Measurements from ENCODE around the gene PSMF1. TPM values are rescaled to one million over a fixed set of nuclear protein-coding genes. Genes with fewer than 3 reads are reported as not detected.

PSMF1 gene
- total and polyA plus RNA-seq, 2 donors (not counting 1 experiment from before 2014, with no cell fraction given), result 26.4 to 141 TPM

Other genes starting within 250 kb of the PSMF1 start
- under 0.01 TPM in 2 replicates for gene ANGPT4, start 202.3 kb upstream of the PSMF1 start, total RNA-seq
- gene ANGPT4, start 202.3 kb upstream of the PSMF1 start, polyA plus RNA-seq, result not detected in 2 replicates
- gene RSPO4, start 116.3 kb upstream of the PSMF1 start, total RNA-seq, result not detected in 2 replicates
- not detected in 2 replicates for gene RSPO4, start 116.3 kb upstream of the PSMF1 start, polyA plus RNA-seq
- gene TMEM74B, start 66.4 kb downstream of the PSMF1 start, total RNA-seq, result not detected in 2 replicates
- not detected in 2 replicates for gene TMEM74B, start 66.4 kb downstream of the PSMF1 start, polyA plus RNA-seq
- gene C20orf202, start 84.9 kb downstream of the PSMF1 start, total RNA-seq, result under 0.01 TPM in 1 of 2 replicates, not detected in the other
- not detected in 2 replicates for gene C20orf202, start 84.9 kb downstream of the PSMF1 start, polyA plus RNA-seq
- 0.50 TPM in 1 of 2 replicates, not detected in the other for gene RAD21L1, start 107.4 kb downstream of the PSMF1 start, total RNA-seq
- 0.10 and 0.16 TPM in 2 replicates for gene RAD21L1, start 107.4 kb downstream of the PSMF1 start, polyA plus RNA-seq
- 9.5 and 18.5 TPM in 2 replicates for gene SNPH, start 147.7 kb downstream of the PSMF1 start, total RNA-seq
- 0.85 and 1.3 TPM in 2 replicates for gene SNPH, start 147.7 kb downstream of the PSMF1 start, polyA plus RNA-seq
- gene SDCBP2, start 210.5 kb downstream of the PSMF1 start, total RNA-seq, result 1.8 and 2.1 TPM in 2 replicates
- gene SDCBP2, start 210.5 kb downstream of the PSMF1 start, polyA plus RNA-seq, result 0.78 and 1.2 TPM in 2 replicates

Measured in fibroblast of lung (primary cell).